ENCODE measurements around the gene SSNA1.

Gene SSNA1

DNA sequence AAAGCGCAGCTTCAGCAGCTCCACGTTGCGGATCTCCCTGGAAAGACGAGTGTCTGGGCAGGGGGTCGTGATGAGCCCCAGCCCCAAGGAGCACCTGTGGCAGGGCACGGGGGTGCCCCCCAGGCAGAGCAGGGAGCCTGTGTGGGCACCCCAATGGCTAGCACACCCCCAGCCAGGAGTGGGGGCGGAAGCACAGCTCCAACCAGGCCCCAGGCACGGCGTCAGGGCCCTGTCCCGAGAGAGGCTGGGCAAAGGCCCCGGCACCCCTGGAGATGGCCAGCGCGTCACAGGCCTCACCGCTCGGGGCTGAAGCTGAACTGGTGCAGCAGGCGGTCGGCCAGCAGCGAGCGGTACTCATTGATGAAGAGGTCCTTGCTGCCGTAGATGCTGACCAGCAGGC lies 8.0 kb upstream of the SSNA1 start:
- DNase-seq (ENCODE audit: extremely low read depth in 1 of 2, low read depth in 1 of 2), result no peak

DNA sequence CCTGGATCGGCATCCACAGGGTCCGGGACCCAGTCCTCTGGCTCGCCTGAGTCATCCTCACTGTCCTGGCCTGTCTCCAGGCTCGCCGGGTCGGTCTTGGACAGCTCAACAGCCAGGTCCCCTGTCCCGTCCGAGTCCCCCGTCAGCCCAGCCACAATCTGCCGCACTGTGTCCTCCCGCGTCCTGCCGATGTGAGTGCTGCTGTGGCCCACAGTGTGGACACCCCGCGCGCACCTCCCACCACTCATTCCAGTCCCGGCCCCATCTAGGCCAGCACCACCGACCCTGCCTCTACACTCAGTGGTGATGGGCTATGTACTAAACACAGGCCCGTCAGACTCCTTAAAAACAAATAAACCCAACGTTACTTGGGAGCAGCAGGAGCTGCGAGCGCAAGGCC lies 6.8 kb upstream of the SSNA1 start:
- no peak for DNase-seq (ENCODE audit: extremely low read depth in 1 of 2, low read depth in 1 of 2)

DNA sequence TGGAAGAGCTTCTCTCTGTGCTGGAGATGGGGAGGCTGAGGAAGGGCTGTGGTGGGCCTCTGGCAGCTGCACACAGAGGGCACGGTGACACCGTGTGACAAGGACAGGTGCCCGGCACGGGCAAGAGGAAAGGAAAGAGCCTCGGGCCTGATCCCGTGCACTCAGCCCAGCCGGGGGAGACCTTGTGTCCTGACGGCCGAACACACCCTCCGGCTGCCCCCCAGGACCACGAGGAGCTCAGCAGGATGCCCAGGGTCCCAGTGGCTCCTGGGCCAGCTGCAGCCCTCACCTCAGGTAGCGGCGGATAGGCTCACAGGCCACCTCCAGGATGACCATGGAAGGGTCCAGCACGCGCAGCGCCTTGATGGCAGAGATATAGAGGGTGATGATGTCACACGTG lies 5.6 kb upstream of the SSNA1 start:
- DNase-seq (ENCODE audit: extremely low read depth in 1 of 2, low read depth in 1 of 2), result no peak

DNA sequence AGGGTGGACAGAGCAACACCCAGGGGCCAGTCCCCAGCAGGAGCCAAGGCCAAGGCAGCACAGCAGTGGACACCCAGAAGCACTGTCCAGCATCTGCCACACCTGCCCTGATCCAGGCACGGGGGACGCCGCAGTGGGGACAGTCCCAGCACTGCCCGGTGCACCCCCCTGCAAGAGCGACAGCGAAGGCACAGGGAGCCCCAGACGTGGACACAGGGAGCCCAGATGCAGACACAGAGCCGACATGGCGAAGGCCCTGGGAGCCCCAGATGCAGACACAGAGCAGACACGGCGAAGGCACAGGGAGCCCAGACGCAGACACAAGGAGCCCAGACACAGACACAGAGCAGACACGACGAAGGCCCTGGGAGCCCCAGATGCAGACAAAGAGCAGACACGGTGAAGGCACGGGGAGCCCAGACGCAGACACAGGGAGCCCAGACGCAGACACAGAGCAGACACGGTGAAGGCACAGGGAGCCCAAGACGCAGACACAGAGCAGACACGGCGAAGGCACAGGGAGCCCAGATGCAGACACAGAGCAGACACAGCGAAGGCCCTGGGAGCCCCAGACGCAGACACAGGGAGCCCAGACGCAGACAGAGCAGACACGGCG lies 4.4 kb upstream of the SSNA1 start:
- DNase-seq (ENCODE audit: extremely low read depth in 1 of 2, low read depth in 1 of 2), result no peak

DNA sequence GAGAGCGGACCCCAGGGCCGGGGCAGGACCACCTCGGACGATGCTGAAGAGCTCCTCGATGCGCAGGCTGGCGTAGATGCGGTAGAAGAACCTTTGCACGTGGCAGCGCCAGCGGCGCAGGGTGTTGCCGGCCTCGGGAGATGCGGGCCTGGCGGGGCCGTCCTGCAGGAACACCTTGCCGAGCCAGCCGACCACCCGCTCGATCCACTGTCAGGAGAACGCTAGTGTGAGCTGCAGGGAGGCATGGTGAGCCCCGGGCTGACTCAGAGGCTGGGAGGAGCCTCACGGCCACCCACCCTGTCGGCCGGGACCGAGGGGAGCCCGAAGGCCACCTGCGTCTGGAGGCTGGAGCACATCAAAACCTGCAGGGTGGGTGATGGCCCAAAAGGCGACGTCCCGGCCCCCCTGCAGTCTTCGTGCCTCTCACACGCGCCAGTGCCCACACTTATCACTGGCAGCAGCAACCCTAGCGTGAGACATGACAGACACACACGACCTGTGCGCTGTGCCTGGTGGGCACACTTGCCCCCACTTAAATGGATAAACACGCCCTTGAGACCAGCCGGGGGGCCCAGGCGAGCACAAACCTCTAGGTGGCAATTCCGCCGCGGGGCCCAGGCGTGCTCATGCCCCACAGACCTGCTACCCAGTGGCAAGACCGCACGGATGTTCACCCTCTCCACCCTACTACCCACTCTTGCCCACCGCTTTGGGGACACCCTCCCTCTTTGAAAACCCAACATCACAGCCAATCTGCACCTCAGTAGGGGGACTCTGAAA lies 3.4 kb upstream of the SSNA1 start:
- DNase-seq (ENCODE audit: extremely low read depth in 1 of 2, low read depth in 1 of 2), result no peak

DNA sequence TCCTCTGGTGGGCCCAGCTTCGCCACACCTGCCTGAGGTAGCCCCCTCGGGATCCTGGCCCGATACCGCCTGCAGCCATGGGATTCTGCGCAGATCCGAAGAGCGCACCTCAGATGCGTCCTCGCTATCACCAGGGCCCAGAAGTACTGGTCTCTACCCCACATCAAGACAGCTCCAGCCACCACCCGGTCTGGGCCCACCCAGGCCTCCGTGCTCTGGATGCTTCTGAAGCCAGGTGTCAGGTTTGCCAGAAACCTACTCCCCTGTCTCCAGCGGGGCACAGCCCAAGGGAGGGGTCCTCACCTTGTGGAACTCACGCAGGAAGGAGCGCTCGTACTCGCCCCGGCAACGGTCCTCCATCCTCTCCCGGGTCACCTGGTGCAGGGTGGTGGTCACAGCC lies 2.6 kb upstream of the SSNA1 start:
- no peak for DNase-seq (ENCODE audit: extremely low read depth in 1 of 2, low read depth in 1 of 2)

DNA sequence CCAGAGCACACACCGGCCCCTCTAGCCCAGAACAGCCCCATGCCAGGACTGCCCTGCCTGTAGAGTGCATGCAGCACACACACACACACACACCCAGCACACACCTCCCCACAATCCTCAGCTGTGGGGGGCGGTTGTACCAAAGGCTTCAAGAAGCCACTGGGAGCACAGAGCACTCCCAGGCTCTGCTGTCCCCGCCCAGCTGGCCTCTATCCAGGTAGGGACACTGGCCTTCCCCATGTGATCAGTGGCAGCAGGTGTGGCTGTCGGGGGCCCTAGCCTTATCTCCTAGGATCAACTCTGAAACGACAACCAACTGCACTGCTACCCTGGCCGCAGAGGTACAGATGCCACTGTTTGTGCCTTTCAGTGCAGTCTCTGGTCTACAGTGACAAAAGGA lies 2.1 kb upstream of the SSNA1 start:
- no peak for DNase-seq (ENCODE audit: extremely low read depth in 1 of 2, low read depth in 1 of 2)

DNA sequence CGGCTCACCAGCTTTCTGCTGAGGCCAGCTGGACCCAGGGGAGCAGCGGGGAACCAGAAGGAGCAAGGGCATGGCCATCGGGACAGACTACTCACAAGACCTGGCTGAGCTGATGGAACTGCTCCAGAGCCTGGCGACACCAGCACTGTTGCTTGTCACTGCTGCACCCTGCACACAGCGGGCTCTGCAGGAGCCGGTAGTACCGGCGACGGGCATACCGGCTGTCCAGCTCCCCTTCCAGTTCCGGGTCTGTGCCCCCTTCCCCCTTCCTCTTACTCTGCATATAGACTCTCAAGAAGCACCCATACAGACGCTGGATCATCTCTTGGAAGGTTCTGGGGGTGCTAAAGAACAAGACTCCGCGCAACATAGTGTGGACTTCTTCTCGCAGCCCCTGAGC lies 1.1 kb upstream of the SSNA1 start:
- no peak for DNase-seq (ENCODE audit: extremely low read depth in 1 of 2, low read depth in 1 of 2)

DNA sequence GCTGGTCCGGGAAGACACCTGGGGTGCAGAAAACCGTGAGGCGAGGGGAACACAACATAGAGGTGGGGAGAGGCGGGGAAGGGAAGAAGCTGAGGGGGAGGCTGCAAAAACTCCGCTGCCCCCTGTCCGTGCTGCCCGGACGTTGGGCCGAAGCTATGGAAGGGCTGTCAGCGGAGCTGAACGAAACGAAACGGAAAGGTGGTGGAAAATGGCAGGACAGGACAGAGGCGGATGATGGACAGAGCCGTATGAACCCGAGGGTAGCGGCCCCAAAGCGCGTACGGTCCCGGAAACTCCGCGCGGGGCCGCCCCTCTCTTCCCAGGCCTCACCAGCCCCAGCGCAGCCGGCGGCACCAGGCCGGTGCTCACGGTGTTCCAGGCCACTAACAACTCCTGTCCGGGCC lies 388 bp upstream of the SSNA1 start:
- no peak for DNase-seq (ENCODE audit: extremely low read depth in 1 of 2, low read depth in 1 of 2)

DNA sequence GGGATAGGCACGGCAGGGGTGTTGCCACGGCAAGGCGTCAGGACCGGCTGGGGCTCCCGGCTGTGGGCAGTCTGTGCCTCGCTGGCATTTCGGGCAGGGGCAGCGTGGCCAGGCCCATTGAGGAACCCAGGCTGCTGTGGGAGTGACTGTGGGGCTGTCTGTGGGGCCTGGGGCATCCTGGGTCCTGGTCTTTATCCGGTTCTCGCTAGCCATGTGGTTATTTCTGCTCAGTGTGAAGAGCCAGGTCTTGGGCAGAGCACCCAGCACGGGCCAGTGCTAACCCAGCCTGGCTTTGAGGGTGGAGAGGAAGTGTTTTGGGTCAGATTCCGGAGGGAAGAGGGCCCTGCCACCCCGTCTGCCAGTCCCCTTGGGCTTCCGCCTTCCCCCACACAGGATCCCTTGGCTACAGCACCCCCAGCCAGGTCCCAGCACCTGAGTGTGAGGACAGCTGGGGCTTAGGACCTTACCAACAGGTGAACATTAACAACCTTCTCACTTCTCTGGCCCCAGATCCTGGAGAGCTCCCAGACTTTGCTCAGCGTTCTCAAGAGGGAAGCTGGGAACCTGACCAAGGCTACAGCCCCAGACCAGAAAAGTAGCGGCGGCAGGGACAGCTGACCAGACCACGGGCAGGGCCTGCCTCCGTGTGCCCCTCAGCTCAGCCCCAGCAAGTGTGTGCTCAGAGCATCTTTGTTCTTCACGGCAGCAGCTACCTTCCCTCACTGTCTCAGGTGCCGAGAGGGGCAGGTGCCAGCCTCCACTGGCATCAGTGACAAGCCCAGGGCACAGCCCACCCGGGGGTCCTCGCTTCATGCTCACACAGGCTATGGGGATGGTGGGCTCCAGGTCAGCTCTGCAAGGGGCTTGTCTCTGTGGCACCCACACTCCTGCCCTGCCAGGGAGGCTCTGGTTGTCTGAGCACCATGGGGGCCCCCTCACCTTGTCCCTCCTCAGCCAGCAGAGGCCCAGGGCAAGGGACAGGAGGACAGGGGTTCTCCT lies 1.1 kb downstream of the SSNA1 start:
- DNase-seq (ENCODE audit: extremely low read depth in 1 of 2, low read depth in 1 of 2), result no peak

DNA sequence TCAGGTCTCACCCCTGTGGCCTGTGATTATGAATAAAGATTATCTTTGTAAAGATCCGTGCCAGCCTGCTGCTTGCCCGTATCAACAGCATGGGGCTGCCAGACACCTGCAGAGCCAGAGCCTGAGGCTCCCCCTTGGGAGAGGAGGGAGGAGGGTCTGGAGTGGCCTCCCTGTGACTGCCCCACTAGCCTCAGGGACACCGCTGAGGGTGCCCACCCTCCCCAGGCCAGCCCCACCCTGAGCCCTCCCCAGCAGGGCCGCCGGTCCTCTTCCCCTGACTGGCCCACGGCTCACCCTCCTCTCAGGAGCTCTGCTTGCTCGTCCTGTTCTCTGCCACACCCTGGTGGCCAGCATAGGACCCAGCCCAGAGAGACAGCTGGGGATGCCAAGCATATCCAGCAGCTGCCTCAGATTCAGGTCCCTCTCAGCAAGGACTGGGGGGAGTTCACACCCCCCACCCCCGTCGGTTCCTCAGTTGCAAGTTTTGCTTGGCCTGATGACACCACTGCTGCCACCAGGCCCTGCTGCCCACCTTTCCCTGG lies 1.9 kb downstream of the SSNA1 start:
- no peak for DNase-seq (ENCODE audit: extremely low read depth in 1 of 2, low read depth in 1 of 2)

DNA sequence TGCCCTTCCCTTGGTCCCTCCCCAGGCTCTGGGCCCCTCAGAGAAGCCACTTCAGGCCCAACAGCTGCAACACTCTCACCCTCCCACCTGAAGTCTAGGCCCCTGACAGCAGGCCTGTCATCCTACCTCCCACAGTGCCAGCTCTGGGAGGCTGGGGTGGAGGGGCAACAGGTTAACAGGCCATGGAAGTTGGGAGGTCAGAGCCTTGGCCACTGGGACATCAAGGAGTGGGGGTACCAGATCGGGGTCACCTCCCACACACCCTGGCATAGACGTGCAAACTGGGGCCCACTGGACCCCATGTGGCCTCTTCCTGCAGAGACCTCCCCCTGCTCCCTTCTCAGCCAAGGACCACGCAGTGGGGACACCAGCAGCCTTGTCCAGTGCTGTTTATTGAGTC lies 2.8 kb downstream of the SSNA1 start:
- DNase-seq (ENCODE audit: extremely low read depth in 1 of 2, low read depth in 1 of 2), result no peak

DNA sequence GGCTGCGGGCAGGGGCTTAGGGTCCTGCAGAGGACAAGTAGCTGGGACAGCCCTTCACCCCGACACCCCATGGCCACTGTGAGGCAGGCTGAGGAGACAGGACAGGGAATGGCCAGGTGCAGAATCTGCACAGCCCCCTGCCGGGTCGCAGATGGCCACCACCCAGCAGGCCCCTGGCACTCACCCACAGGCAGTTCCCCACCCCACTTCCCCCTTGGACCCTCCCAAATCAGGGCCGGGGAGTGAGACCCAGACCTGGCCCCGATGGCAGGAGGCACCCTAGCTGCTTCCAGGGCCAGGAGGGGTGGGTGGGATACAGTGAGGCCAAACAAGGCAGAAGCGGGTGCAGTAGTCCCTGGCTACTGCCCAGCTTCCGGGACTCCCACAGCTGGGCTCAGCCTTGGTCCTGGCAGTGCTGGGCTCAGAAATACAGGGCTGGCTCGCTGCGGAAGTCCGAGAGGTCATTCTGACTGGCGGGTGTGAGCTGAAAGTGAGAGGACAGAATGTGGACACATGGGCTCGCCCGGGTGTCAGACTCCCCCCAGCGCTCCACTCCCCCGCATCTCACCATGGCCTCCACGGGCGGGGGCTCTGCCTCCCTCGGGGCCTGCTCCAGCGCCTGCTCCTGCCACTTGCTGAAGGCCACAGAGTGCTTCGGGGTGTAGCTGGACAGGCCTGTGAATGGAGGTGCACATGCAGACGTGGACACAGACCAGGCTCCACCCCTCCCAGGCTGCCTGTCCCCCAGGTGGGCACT lies 3.4 kb downstream of the SSNA1 start:
- DNase-seq (ENCODE audit: extremely low read depth in 1 of 2, low read depth in 1 of 2), result no peak

DNA sequence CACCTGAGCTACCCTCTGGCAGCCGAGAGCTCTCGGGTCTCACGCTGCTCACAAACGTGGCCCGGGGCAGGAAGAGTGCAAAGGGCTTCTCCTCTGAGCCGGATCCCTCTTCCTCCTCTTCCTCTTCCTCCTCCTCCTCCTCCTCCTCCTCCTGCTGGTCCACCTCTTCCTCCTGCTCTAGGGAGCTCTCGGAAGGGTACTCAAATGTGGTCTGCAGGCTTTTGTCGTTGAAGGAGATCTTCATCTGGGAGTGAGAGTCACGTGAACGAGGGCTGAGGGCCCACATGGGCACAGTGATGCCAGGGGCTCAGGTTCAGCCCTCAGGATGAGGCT lies 3.9 kb downstream of the SSNA1 start:
- no peak for DNase-seq (ENCODE audit: extremely low read depth in 1 of 2, low read depth in 1 of 2)

DNA sequence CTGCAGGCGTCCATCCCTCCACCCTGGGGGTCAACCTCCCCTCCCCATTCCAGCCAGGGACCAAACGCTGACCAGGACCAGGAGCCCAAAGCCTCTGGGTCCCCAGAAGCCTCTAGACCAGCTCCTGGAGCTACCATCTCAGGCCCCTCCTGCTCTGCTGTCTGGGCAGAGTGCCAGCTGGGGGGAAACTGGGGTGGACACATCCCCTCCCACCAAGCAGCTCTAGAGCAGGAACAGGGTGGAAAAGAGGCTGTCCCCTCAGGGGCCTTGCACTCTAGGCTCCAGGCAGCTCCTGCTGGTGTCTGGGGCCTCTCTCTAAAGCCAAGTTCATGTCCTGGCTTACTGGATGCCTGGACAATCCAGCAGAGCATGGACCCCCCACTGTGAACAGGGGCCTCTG lies 4.4 kb downstream of the SSNA1 start:
- DNase-seq (ENCODE audit: extremely low read depth in 1 of 2, low read depth in 1 of 2), result no peak

DNA sequence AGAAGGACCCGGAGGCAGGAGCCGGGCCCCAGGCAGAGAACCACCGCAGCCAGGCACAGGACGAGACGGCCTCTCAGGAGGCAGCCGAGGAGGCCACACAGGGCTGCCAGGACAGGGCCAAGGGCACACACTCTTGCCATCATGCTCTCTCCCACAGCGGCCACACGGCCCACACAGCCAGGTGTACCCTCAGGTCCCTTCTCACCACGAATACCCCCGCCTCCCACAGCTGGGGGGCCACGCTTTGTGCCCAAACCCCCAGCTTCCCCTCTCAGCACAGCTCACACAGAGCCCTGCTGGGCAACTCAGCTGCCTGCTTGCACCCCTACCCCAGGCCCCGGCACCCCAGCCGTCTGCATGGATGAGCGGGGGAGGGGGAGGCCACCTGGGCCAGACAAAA lies 5.3 kb downstream of the SSNA1 start:
- no peak for DNase-seq (ENCODE audit: extremely low read depth in 1 of 2, low read depth in 1 of 2)

DNA sequence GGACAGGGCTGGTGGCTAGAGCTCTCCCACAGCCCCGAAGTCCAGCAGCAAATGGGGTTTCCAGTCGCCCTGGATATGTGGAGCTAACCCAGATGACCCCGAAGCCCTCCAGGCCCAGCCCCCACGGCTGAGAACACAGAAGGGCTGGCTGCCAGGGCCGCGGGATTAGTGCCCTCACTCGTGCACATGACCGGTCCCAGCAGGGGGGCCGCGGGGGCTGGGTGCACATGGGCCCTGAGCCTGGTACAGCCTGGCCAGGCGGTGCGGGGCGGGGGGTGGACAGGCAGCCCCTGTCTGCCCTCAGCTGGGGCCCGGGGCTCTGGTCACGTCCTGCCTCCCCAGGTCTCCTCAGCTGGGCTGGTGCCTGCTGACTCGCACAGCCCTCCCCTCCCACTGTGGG lies 5.9 kb downstream of the SSNA1 start:
- DNase-seq (ENCODE audit: extremely low read depth in 1 of 2, low read depth in 1 of 2), result no peak

DNA sequence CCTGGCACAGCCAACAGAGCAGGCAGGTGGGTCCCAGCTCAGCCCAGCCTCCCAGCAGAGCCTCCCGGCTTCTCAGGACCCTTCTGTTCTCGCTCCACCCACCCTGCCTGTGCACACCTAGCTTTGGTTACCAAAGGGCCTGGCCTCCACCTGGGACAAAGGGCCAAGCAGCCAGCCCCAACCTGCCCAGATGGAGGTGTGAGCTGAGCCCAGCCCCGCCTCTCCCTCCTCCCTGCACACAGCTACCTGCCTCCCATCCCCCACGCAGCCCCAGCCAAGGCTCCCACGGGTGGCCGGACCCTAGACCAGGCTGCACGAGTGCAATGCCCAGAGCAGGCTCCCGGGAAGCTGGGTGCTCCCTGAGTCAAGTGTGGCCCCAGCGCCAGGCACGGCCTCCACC lies 6.4 kb downstream of the SSNA1 start:
- DNase-seq (ENCODE audit: extremely low read depth in 1 of 2, low read depth in 1 of 2), result no peak

DNA sequence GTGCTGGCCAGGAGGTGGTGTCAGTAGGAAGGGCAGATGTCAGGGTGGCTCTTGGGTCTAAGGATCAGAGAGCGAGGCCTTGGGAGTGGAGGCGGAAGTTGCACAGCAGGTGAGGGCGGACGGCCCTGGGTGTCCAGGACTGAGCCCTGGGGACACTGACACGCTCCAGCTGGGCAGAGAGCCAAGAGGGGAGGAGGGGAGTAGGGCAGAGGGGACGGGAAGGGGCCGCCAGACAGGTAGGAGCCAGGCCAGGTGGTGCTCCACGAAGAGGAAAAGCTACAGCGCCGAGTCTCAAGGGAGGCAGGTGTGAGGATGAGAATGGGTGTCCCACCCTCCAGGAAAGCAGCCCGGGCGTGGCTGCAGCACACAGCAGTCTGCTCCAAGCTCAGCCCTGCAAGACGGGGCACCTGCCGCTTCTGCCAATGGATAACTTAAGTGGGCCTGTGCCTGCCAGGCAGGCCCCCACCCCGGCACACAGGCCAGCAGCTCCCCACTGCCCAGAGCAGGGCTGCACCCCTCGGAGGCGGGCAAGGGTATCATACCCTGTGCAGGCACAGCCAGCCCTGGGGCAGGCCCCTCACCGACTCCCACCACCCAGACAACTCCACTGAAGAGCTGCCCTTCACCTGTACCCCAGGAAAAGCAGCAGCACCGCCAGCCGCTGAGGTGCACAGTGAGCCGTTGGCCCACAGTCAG lies 7.2 kb downstream of the SSNA1 start:
- no peak for DNase-seq (ENCODE audit: extremely low read depth in 1 of 2, low read depth in 1 of 2)
